Panc1 (cell line): ENCODE measurements around the gene MAMLD1. TPM values are rescaled to one million over a fixed set of nuclear protein-coding genes. Genes with fewer than 3 reads are reported as not detected.

Experiments
- ATAC-seq: fragments of 200-7000 bp; cut with Tn5 transposase; 2 replicates; pipeline ENCODE4 v1.9.1; 2020; ENCODE audit warnings: mild to moderate bottlenecking, moderate library complexity
- BruUV-seq: library from RNA; stranded (reverse); fragments of 400-500 nt; replicated peaks from 2 replicates; lab custom pipeline; 2021; lab: Mats Ljungman, UMichigan
- CTCF ChIA-PET: fragments of 300-600 bp; sonication (Branson Sonifier 250); formaldehyde crosslinking; loops from one replicate; lab custom pipeline; 2022; ENCODE audit warnings: antibody characterized with exemption; lab: Charles Lee
- POLR2A ChIA-PET: fragments of 300-600 bp; sonication (Branson Sonifier 250); formaldehyde crosslinking; loops from one replicate; lab custom pipeline; 2022; ENCODE audit warnings: antibody characterized with exemption; lab: Charles Lee
- DNase-seq: peaks from one replicate; pipeline ENCODE4 v3.0.0-alpha.2; 2010; ENCODE audit warnings: low read depth, low spot score
- H3K27ac ChIP-seq: 2 replicates; pipeline ENCODE4 v1.5.1; 2011; ENCODE audit warnings: mild to moderate bottlenecking, low read length, inconsistent platforms
- H3K27me3 ChIP-seq: fragments of 200-500 bp; sonication (Bioruptor generic); 2 replicates; pipeline ENCODE4 v1.6.0; 2014; ENCODE audit warnings: low read length, inconsistent platforms; ENCODE audit not compliant: control insufficient read depth, insufficient read depth
- H3K36me3 ChIP-seq: fragments of 200-500 bp; sonication (Bioruptor generic); 2 replicates; pipeline ENCODE4 v1.5.1; 2014; ENCODE audit warnings: inconsistent platforms, mild to moderate bottlenecking, low read length, moderate library complexity; ENCODE audit not compliant: control insufficient read depth, insufficient read depth
- H3K4me1 ChIP-seq: 2 replicates; pipeline ENCODE4 v1.5.1; 2011; ENCODE audit warnings: inconsistent platforms, mild to moderate bottlenecking, low read length, moderate library complexity; ENCODE audit not compliant: control insufficient read depth, insufficient read depth
- H3K4me3 ChIP-seq, 2 experiments: 2 replicates each; pipeline ENCODE4 v1.5.1; 2011 to 2012; ENCODE audit warnings: low read depth in 2 of 2, low read length in 2 of 2, mild to moderate bottlenecking in 2 of 2, inconsistent platforms in 1 of 2, moderate library complexity in 1 of 2
- H3K9me3 ChIP-seq: fragments of 200-500 bp; sonication (Bioruptor generic); 2 replicates; pipeline ENCODE4 v1.5.1; 2014; ENCODE audit warnings: low read depth, mild to moderate bottlenecking, inconsistent platforms, low read length, moderate library complexity; ENCODE audit not compliant: control insufficient read depth, insufficient read depth
- POLR2AphosphoS5 ChIP-seq: IDR thresholded peaks from 2 replicates; pipeline ENCODE4 v1.6.1; 2012; ENCODE audit warnings: mild to moderate bottlenecking, low read depth, low read length, moderate library complexity
- SIN3A ChIP-seq: IDR thresholded peaks from 2 replicates; pipeline ENCODE4 v1.6.1; 2012; ENCODE audit warnings: low read depth, mild to moderate bottlenecking, low read length, moderate library complexity, borderline replicate concordance; ENCODE audit not compliant: insufficient read depth
- TCF7L2 ChIP-seq: IDR thresholded peaks from 2 replicates; pipeline ENCODE4 v1.6.1; 2011; ENCODE audit warnings: mild to moderate bottlenecking, low read depth, low read length, inconsistent platforms
- in situ Hi-C: cut with HindIII; loops from 2 replicates; pipeline ENCODE4 v1.10.0; 2016; ENCODE audit warnings: low sequenced_read_pairs, low pct_unique_long_range_greater_than_20kb
- intact Hi-C: fragments of 100-400 bp; cut with micrococcal nuclease; formaldehyde crosslinking; loops from one replicate; pipeline ENCODE4 v1.10.0; 2022; ENCODE audit not compliant: unreplicated experiment
- total RNA-seq: library from RNA; stranded (reverse); gene quantifications from one replicate; pipeline ENCODE4 v1.2.1, GENCODE V29; 2021; ENCODE audit not compliant: unreplicated experiment
- TF ChIP-seq, protein P1 (sequence below), 2 experiments: IDR thresholded peaks; 2 replicates each; pipeline ENCODE4 v1.6.1; 2011 to 2012; ENCODE audit warnings: low read depth in 2 of 2, control low read depth in 1 of 2, low read length in 1 of 2, mild to moderate bottlenecking in 1 of 2, moderate library complexity in 1 of 2; ENCODE audit not compliant: insufficient read depth in 1 of 2
- TF ChIP-seq, protein P2 (sequence below): fragments of 450-650 bp; IDR thresholded peaks from 2 replicates; pipeline ENCODE4 v1.5.1; 2017; ENCODE audit warnings: mild to moderate bottlenecking

MAMLD1 gene
- total RNA-seq, 1 experiment from 2014 or later, result 2.1 TPM

DNA sequence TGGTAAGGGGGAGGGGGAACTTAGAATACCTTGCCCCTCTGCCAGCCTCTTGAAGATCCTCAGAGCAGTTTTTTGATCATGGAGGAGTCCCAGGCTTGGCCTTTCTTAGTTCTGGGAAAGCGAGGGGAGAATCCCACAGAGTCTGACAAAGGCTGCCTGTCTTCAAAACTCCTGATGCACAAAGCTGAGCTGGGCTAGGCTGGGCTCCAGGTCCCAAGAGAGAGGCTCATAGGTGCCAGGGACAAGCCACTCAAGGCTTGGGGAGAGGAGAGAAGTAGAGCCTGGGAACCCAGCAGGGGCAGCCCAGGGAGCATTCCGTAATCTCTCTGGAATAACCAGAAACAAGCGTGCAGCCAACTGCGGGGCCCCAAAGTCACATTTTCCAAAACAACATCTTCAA, 168.3 kb downstream of the MAMLD1 start:
- ChIA-PET CTCF (no interaction called here), POLR2A (no interaction called here)
- H3K27ac ChIP-seq, result no peak overlapping the region
- intact Hi-C loops (no loop called here), in situ Hi-C loops (no loop called here)
- H3K27me3 ChIP-seq, result no peaks in the 10 kb centered on the region
- DNase-seq (no peak), ATAC-seq (no peak)
- H3K9me3 ChIP-seq, result no peaks in the 10 kb centered on the region
- no TSS peak for BruUV-seq
- H3K4me3 ChIP-seq, result no peak overlapping the region
- TF ChIP-seq, protein P1, sequence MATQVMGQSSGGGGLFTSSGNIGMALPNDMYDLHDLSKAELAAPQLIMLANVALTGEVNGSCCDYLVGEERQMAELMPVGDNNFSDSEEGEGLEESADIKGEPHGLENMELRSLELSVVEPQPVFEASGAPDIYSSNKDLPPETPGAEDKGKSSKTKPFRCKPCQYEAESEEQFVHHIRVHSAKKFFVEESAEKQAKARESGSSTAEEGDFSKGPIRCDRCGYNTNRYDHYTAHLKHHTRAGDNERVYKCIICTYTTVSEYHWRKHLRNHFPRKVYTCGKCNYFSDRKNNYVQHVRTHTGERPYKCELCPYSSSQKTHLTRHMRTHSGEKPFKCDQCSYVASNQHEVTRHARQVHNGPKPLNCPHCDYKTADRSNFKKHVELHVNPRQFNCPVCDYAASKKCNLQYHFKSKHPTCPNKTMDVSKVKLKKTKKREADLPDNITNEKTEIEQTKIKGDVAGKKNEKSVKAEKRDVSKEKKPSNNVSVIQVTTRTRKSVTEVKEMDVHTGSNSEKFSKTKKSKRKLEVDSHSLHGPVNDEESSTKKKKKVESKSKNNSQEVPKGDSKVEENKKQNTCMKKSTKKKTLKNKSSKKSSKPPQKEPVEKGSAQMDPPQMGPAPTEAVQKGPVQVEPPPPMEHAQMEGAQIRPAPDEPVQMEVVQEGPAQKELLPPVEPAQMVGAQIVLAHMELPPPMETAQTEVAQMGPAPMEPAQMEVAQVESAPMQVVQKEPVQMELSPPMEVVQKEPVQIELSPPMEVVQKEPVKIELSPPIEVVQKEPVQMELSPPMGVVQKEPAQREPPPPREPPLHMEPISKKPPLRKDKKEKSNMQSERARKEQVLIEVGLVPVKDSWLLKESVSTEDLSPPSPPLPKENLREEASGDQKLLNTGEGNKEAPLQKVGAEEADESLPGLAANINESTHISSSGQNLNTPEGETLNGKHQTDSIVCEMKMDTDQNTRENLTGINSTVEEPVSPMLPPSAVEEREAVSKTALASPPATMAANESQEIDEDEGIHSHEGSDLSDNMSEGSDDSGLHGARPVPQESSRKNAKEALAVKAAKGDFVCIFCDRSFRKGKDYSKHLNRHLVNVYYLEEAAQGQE (IDR thresholded peaks at IDR 0.05; ENCODE audit: insufficient read depth in 1 of 2, low read depth in 2 of 2, low read length in 1 of 2), result no peak
- TF ChIP-seq SIN3A (no peak), POLR2AphosphoS5 (no peak), TCF7L2 (no peak)
- TF ChIP-seq, protein P2, sequence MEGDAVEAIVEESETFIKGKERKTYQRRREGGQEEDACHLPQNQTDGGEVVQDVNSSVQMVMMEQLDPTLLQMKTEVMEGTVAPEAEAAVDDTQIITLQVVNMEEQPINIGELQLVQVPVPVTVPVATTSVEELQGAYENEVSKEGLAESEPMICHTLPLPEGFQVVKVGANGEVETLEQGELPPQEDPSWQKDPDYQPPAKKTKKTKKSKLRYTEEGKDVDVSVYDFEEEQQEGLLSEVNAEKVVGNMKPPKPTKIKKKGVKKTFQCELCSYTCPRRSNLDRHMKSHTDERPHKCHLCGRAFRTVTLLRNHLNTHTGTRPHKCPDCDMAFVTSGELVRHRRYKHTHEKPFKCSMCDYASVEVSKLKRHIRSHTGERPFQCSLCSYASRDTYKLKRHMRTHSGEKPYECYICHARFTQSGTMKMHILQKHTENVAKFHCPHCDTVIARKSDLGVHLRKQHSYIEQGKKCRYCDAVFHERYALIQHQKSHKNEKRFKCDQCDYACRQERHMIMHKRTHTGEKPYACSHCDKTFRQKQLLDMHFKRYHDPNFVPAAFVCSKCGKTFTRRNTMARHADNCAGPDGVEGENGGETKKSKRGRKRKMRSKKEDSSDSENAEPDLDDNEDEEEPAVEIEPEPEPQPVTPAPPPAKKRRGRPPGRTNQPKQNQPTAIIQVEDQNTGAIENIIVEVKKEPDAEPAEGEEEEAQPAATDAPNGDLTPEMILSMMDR, result no peak
- H3K4me1 ChIP-seq, result no peaks in the 10 kb centered on the region
- no peaks in the 10 kb centered on the region for H3K36me3 ChIP-seq

DNA sequence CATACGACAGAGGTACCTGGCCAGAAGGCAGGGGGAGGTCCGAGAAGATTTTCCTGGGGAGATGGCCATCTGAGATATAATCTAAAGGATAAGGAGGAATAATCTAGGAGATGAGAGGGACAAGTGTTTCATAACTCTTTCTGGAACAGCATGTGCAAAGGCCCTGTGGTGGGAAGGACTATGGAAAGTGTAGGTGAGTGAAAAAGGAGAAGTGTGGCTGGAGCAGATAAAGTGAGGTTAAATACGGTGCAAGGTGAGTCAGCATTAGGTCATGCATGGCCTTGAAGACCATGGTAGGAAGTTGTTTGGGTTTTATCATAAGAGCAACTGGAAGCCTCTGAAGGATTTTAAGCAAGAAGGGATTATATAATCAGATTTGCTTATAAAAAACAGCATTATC, 170.7 kb downstream of the MAMLD1 start:
- no TSS peak for BruUV-seq
- Histone ChIP-seq H3K4me1 (no peaks in the 10 kb centered on the region), H3K27ac (no peak overlapping the region), H3K27me3 (no peaks in the 10 kb centered on the region), H3K9me3 (no peaks in the 10 kb centered on the region), H3K36me3 (no peaks in the 10 kb centered on the region), H3K4me3 (no peak overlapping the region)
- CTCF ChIA-PET, result no interaction called here
- DNase-seq (no peak), ATAC-seq (no peak)
- TF ChIP-seq, protein P1 (IDR thresholded peaks at IDR 0.05; ENCODE audit: insufficient read depth in 1 of 2, low read depth in 2 of 2, low read length in 1 of 2), result no peak
- no peak for TF ChIP-seq TCF7L2
- TF ChIP-seq, protein P2, result no peak
- in situ Hi-C loops (no loop called here), intact Hi-C loops (no loop called here)
- POLR2A ChIA-PET, result no interaction called here
